ENCODE measurements around the gene ENPP3.

- TF ChIP-seq POLR2AphosphoS5 (IDR thresholded peaks at IDR 0.05) (no peak), CTCF (IDR thresholded peaks at IDR 0.05 in 8 of 11, conservative IDR thresholded peaks at IDR 0.05 in 3 of 11) (no peak), POLR2A (IDR thresholded peaks at IDR 0.05) (no peak)
Measured at GRCh38 chr6:131787079-131787478, 150.0 kb downstream of the ENPP3 start.
